HG03175 (cell line): ENCODE measurements around the gene ZNF609.
"Not testable (repeated sequence)": the region's sequence is repeated elsewhere in the genome, so short reads cannot be mapped to it uniquely, and the experiment has no call there.

Experiments used
- ATAC-seq: cut with Tn5 transposase; IDR thresholded peaks from one replicate; pipeline ENCODE4 v1.9.1; 2021; ENCODE audit warnings: mild to moderate bottlenecking, moderate library complexity; ENCODE audit not compliant: unreplicated experiment

ZNF609 gene

DNA sequence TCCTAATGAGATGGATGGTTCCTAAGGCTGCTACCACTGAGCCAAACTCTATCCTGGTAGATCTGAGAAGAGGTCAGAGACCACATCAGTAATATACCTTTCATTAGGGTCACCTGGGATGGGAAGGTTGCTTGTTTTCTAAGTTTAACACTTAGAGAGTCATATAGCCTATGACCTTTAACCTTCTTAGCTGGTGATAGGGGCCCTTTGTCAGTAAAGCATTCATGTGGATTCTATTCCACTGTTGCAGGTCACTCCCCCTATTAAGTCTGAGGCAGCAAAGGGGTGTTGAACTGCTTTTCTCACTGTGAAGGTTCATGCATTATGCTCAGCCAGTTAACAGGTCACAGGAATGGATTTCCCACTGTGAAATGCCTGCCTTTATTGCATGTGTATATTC is 6.1 kb upstream of the ZNF609 start:
- ATAC-seq = no peak

- no peak for ATAC-seq
Measured at GRCh38 chr15:64455961-64456371, 4.4 kb upstream of the ZNF609 start.

DNA sequence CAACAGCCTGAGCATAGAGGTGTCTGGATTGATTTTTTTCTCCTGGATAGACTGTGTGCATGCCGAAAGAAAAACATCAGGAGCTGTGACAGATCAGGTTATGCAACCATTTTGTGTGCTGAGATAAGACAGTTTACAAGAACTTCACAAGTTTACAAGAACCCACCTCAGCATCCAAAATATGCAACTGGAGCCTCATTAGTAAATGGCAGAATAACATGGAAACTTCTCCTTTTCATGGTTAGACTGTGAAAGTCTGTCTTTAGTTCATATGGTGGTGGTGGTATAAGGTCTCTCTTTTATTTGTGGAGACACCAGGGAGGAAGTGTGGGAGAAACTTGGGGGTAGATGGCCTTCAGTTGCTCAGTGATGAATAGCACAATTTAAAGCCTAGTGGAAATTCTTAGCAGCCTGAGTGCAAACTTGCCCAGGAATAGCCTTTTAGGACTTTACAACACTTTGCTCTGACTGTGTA is 3.7 kb upstream of the ZNF609 start:
- no peak for ATAC-seq

- ATAC-seq = no peak
Measured at GRCh38 chr15:64459066-64459781, 1.2 kb upstream of the ZNF609 start.

DNA sequence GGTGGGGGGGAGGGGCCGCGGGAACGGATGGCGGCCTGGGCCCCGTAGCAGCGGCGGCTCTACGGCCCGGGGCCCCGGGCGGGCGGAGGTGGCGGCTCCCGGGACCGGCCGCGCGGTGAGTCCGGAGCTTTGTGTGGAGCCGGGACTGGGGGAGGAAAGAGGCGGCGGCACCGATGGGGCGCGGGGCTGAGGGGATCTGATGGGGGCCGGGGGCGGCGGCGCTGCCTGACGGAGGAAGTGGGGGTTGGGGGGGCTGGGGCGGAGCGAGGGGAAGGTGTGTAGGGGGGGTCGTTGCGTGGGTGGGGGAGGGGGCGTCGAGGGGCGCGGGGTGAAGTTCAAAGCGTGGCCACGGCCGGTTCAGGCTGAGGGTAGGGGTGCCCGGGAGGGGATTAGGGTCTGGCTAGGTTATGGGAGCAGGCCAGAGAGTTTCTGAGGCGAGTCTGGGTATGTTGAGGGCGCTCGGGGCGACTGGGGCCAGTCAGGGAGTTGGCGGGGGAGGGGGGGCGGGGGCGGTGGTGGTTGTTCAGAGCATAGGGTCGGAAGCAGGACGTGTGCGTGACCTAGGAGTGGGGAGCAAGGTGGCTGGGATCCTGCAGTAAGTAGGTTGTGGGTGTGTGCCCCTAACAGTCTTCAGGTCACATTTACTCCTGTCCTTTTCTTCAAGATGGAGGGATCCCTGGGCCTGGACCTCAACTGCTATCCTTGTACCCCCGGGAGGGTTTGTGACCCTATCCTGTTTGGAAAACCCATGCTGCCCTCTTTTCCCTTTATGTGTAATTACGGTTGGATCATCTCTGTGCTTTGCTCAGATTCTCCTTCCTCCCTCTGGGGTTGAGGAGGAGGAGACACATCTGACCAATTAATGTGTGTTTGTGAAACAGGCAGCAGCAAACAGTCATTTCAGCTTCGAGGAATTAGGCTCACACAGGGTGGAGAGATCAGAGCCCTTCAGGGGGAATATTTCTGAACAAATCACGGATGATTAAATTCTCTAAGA is 644 bp downstream of the ZNF609 start:
- no peak for ATAC-seq

- no peak for ATAC-seq
Measured at GRCh38 chr15:64461721-64462162, 1.4 kb downstream of the ZNF609 start.

GRCh38 chr15:64462492-64462891 is 2.1 kb downstream of the ZNF609 start:
- ATAC-seq = no peak

GRCh38 chr15:64464276-64465005 is 4.1 kb downstream of the ZNF609 start:
- ATAC-seq = no peak

- no peak for ATAC-seq
Measured at GRCh38 chr15:64466408-64467141, 6.2 kb downstream of the ZNF609 start.

DNA sequence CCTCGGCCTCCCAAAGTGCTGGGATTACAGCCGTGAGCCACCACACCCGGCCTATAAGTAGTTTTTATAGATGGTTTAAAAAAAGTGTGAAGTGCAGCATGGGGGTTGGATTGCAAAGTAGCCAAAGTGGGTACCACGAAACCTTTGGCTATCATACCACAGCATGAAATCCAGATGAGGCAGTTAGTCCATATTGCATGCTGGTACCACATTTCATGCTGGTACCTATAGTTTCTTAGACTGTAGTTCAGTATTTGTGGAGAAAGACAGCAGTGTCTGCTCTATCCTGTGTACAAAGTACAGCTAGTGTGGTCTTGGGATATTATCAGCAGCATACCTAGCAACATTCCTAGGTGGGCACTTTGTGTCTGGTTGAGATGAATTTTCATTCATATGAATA is 11.8 kb downstream of the ZNF609 start:
- no peak for ATAC-seq

DNA sequence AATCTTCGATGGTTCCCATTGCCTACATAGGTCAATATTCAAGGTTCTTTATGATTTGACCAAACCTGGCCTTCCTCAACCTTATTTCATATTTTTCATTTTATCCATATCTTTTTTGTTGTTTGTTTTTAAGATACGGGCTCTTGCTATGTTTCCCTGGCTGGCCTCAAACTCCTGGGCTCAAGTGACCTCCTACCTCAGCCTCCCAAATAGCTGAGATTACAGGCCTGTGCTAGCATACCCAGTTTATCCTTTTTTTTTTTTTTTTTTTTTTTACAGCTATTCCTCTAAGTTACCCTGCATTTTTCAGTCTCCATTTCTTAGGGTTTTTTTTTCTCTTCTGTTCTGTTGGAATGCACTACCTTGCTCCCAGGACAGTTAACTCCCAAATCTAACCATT is 14.5 kb downstream of the ZNF609 start:
- no peak for ATAC-seq

- ATAC-seq = no peak
Measured at GRCh38 chr15:64476550-64476949, 16.2 kb downstream of the ZNF609 start.

DNA sequence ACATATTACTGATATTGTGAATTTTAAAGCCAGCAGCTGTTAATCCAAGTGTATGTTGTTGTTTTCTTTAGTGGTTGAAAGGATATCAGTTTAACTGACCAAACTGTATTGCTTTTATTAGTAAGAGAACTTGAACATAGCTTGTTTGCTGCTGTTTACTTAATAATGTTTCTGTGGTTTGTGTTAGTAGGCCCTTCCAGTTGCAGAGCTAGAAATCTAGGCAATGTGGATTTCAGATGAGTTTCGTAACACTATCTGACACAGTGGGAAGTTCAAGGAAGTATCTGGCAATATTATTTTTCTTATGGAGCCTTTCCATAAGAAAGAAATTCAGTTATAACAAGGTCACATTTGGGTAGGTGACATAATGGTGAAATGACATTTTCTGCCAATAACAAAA is 18.5 kb downstream of the ZNF609 start:
- ATAC-seq = no peak

- ATAC-seq = no peak
Measured at GRCh38 chr15:64480891-64481290, 20.5 kb downstream of the ZNF609 start.

- ATAC-seq = no peak
Measured at GRCh38 chr15:64483749-64484148, 23.4 kb downstream of the ZNF609 start.

DNA sequence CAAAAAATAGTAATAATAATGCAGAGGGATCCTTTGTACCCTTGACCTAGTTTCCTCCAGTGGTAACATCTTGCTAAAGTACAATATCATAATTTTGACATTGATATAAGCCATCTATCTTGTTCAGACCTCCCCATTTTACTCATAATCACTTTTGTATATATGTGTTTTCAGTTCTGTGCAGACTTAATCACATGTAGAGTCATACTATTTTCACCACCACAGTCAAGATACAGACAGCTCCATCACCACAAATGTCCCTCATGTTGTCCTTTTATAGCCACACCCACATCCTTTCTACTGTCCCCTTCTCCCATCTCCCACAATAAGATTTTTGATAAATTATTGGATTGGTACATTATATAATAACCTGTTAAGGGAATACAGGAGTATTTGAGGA is 25.4 kb downstream of the ZNF609 start:
- ATAC-seq = no peak

DNA sequence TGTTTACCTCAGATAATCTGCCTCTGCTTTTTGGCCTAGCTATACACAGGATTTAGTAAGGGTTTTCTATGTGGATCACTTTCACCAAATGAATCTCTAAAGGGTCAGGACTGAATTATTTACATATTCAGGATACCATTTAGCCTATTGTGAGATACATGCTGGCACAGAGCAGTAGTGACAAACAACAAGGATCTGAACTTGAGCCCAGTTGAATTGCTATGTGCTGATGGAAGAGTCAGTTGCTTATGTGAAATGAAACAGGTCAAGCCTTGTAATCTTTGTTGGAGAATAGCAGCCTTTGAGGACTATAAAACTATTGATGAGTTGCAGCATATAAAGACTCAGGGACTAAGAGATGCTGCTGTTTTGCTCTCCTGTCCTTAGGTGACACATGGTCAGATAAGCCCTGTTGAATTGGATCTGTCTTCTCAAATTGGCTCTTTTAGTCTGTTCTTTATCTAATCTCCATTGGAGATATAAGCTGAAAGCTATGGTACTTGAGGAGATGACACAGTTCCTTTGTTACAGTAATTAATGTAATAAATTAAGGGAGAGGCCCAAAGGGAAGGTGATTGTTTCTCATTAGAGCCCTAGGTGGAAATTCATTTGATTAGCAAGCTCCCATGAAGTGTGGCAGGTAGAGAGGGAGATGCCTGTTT is 30.4 kb downstream of the ZNF609 start:
- no peak for ATAC-seq

DNA sequence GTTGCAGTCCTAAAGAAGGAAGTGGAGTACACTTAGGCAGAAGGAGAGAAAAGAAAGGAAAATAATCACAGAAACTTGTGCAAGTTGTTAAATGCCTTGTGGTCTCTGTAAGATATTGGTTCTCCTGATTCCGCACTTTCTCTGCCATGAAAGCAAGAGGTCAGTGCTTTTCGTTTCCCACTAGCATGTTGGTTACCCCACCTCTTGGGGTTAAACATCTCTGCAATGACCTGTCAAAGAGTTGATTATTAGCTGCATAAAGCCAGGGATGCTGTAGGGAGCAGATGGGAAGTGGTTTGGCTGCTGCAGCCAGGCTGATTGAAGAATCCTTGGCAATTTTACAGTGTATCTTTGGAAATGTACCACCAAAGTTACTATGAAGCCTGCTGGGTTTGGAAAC is 33.3 kb downstream of the ZNF609 start:
- no peak for ATAC-seq

GRCh38 chr15:64495968-64496367 is 35.6 kb downstream of the ZNF609 start:
- not testable (repeated sequence) for ATAC-seq
